Diencephalon (tissue), 1 donor: ENCODE measurements around the gene LRIG1. TPM values are rescaled to one million over a fixed set of nuclear protein-coding genes. Genes with fewer than 3 reads are reported as not detected.

Experiments used
- total RNA-seq: library from RNA; depleted of rRNA; stranded (reverse); fragments of >200 nt; gene quantifications from one replicate; pipeline ENCODE4 v1.2.3, GENCODE V29; 2014

Gene LRIG1, protein sequence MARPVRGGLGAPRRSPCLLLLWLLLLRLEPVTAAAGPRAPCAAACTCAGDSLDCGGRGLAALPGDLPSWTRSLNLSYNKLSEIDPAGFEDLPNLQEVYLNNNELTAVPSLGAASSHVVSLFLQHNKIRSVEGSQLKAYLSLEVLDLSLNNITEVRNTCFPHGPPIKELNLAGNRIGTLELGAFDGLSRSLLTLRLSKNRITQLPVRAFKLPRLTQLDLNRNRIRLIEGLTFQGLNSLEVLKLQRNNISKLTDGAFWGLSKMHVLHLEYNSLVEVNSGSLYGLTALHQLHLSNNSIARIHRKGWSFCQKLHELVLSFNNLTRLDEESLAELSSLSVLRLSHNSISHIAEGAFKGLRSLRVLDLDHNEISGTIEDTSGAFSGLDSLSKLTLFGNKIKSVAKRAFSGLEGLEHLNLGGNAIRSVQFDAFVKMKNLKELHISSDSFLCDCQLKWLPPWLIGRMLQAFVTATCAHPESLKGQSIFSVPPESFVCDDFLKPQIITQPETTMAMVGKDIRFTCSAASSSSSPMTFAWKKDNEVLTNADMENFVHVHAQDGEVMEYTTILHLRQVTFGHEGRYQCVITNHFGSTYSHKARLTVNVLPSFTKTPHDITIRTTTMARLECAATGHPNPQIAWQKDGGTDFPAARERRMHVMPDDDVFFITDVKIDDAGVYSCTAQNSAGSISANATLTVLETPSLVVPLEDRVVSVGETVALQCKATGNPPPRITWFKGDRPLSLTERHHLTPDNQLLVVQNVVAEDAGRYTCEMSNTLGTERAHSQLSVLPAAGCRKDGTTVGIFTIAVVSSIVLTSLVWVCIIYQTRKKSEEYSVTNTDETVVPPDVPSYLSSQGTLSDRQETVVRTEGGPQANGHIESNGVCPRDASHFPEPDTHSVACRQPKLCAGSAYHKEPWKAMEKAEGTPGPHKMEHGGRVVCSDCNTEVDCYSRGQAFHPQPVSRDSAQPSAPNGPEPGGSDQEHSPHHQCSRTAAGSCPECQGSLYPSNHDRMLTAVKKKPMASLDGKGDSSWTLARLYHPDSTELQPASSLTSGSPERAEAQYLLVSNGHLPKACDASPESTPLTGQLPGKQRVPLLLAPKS
- 138 TPM for total RNA-seq

DNA sequence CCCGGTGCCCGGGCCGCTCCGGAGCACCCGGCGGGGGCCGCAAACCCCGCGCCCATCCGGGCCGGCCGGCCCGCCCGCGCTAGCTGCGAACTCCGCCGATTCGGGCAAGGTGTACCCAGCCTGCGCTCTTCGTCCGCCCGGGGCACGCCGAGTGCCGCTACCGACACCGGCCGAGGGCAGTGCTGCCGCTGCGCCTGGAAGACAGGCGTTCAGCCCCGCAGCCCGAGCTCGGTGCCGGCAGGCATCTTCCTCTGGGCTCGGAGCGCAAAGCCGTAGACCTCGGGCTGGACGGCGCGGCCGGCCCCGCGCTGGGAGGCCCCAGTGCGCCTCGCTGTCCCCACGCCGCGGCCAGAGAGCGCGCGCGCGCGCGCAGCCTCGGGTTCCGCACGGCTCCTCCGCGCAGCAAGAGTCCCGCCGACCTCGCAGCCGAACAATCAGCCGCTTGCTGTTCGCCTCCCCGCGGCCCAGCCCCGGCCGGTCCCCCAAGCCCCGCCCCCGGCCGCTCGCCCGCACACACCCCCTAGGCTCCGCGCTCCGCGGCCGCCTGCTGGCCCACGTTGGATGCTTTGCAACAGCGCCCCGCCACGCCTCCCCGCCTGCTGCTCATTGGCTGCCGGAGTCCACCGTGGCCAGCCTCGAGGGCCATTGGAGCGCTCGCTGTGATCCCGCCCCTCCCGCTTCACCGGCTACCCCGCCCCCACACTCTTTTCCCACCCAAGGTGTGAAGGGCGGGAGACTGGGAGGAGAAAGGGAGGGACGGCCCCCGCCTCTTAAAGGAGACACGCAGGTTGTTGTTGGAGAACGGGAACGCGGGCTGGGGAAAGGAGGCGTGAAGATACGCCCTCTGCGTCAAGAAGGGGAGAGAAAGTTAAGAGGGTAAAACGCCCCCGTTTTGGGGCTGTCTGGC lies at the start of gene LRIG1:
TSS of gene LRIG1 (minus strand) at position 447 of the 907 bp plus-strand sequence. CDS start 615 bp downstream, outside the sequence.

